GM18508 (cell line): ENCODE data around the gene ZNF746.

ENCODE experiments used
- ATAC-seq: cut with Tn5 transposase; IDR thresholded peaks from one replicate; pipeline ENCODE4 v1.9.1; 2021; ENCODE audit warnings: moderate number of reproducible peaks; ENCODE audit not compliant: insufficient read depth, unreplicated experiment

ZNF746 gene

DNA sequence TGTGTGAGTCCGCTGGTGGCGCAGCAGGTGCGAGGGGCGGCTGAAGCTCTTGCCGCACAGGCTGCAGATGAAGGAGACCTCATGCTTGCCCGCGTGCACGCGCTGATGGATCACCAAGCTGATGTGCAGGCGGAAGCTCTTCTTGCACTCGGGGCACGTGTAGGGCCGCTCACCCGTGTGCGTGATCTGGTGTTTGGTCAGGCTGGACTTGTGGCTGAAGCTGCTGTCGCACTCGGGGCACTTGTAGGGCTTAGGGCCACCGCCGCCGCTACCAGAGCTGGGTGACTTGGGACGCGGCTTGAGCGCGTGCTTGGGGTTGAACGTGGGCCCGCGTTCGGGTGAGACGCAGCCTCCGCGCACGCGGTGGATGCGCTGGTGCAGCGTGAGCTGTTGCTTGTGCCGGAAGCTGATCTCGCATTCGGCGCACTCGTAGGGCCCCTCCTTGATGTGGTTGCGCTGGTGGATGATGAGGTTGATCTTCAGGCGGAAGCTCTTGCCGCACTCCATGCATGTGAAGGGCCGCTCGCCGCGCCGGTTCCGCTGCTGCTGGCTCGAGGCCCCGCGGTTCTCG lies 65.4 kb downstream of the ZNF746 start:
- ATAC-seq, result no peak

DNA sequence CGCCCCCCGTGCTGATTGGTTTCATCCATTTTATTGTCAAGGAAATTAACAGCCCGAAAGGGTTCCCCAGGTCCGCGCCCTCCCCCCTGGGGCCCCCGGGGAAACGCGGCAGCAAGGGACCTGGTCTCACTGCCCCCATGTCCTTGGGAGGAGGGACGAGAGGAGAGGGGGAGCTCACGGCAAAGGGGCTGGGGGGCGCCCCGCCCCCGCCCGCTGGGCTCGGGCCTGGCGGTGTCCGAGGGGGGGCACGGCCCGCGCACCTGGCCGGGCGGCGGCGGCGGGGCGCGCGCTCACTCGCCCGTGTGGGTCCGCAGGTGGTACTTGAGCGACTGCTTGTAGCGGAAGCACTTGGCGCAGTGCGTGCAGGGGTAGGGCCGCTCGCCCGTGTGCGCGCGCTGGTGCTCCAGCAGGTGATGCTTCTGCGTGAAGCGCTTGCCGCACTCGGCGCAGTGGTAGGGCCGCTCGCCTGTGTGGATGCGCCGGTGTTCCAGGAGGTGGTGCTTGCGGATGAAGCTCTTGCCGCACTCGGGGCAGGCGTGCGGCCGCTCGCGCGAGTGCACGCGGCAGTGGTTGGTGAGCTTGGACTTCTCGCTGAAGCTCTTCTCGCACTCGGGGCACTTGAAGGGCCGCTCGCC lies 66.0 kb downstream of the ZNF746 start:
- ATAC-seq, result no peak

DNA sequence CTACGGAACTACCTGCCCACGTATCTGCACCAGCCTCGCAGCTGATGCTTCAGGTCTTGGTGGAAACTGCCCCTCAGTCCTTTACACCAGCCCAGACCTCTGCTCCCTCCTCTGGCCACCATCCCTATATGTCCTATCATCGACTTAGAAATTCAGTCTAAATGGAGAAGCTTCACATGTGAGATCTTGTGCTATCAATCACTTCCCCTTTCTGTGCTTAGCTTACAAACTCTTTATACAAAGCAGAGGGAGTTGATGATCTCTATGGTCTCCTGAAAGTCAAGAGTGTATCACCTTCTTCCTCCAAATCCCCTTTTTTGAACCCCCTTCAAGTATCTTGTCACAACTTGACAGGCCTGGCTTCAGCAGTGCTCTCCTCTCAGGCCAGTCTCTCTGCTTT lies 67.4 kb downstream of the ZNF746 start:
- no peak for ATAC-seq

DNA sequence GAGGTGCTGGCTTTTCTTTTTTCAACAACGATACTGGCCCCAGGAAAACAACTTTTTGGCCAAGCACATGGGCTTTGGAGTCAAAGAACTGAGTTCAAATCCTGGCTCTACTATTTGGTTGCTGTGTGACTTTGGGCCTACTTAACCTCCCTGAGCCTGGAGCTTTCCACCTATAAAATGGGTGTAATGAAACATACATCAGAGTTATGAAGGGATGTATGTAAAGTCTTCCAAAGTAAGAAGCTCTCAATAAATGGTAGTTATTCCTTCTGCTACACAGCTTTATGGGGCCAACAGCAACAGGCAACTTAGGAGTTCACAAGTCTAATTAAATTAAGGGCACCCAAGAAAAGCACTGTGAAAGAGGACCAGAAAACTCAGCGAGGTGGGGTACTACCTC lies 69.7 kb downstream of the ZNF746 start:
- no peak for ATAC-seq

DNA sequence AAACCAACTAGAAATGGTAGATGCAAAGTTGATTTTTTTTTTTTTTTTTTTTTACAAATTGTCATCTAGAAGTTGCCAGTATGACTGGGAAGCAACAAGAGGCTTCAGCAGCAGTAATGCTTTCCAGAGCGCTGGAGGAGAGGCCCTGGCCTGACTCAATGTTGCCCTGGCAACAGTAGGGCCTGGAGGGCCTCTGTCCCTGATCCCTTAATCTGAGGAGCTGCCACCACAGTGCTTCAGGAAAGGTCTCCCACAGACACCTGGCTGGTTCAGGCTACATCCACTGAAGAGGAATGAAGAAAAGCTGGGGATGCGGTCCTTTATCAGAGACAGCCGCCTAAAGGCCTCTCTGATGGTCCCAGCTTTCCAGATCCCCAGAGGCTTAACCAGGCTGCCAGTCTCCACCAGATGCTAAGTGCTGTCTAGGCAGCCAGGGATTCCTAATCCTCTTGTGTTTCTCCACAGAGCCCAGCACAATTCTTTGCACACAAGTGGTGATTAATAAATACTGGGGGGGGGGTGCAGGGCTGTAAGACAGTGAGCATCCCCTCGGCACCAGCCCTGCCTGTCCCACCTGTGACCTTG lies 70.4 kb downstream of the ZNF746 start:
- ATAC-seq, result no peak

DNA sequence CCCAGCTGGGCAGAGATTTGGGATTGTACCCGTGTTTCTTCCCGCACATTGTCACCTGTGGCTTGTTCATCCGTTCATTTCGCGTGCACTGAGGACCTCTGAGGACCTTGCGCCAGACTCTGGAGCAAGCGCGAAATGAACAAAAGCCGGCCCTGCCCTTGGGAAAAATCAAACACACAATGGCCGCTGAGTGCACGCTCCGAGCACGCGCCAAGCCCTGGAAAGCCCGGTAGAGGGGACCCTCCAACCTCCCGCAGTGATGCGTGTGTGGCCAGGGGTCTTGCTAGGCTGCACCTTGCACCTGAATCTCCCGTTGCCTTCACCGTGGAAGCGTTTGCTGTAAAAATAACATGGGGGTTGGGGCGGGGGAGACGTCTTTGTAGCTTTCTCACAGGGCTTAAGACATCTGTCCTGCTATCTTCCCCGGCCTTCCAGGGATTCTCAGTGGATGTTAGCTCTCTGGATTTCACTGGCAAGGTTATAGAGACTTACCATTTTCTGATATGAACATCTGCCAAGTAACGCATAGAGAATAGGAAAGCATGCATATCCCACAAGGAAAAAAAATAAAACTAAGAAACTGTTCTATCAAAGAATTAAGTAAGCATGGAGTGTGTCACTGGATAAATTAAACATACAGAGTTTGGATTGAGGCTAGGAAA lies 74.0 kb downstream of the ZNF746 start:
- no peak for ATAC-seq

DNA sequence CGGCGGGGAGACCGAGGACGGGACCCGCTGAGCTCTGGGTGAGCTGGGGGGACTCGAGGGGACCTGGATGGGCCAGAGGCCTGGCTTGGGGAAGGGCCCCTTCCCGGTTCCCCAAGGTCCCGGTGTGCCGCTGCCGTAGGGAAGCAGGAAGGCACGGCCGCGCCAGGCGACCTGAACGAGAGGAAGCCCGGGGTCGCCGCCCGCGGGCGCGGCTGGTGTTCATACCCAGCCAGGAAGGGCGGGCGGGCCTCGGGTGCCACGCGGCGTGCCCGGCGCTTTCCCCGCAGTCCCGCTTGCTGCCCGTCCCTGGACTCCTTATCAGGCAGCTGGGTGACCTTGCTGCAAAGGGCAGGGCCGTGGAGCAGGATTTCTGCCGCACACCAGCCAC lies 74.7 kb downstream of the ZNF746 start:
- ATAC-seq, result no peak
